HCT116 (cell line): ENCODE results near the gene ZNF423. TPM values are rescaled to one million over a fixed set of nuclear protein-coding genes. Genes with fewer than 3 reads are reported as not detected.
A peak's percentile ranks its signal among the peaks of the same experiment; 100 is the strongest.

ENCODE experiments used
- ATAC-seq: fragments of 200-7000 bp; cut with Tn5 transposase; 2 replicates; pipeline ENCODE4 v1.9.1; 2020; ENCODE audit warnings: mild to moderate bottlenecking, moderate library complexity
- BruUV-seq: library from RNA; stranded (reverse); fragments of 400-500 nt; replicated peaks from 2 replicates; lab custom pipeline; 2021; lab: Mats Ljungman, UMichigan
- CTCF ChIA-PET: fragments of 300-600 bp; sonication (Branson Sonifier 250); formaldehyde crosslinking; loops from one replicate; lab custom pipeline; 2021; ENCODE audit warnings: antibody characterized with exemption; lab: Charles Lee
- POLR2A ChIA-PET: fragments of 300-600, 350-600 bp; sonication (Branson Sonifier 250); formaldehyde crosslinking; loops from one replicate; lab custom pipeline; 2021; ENCODE audit warnings: antibody characterized with exemption; lab: Charles Lee
- RAD21 ChIA-PET, 2 experiments: fragments of 300-600 bp; sonication (Branson Sonifier 250); formaldehyde crosslinking; loops; one replicate each; lab custom pipeline; 2023; ENCODE audit warnings: low total read pairs in 2 of 2; ENCODE audit not compliant: uncharacterized antibody in 2 of 2, unreplicated experiment in 2 of 2, low non-redundant PET in 1 of 2; lab: Charles Lee
- DNase-seq: peaks from one replicate; pipeline ENCODE4 v3.0.0-alpha.2; 2010; ENCODE audit warnings: low read depth, low spot score
- H2AFZ ChIP-seq: fragments of 200-600 bp; shearing (Covaris generic), sonication (generic); 2 replicates; pipeline ENCODE4 v1.6.1; 2017; ENCODE audit warnings: low read depth, mixed run types, mixed read lengths, antibody characterized with exemption, low read length; ENCODE audit not compliant: poor library complexity, severe bottlenecking
- H3K27ac ChIP-seq: 2 replicates; pipeline ENCODE4 v1.5.1; 2012; ENCODE audit warnings: low read depth, low read length
- H3K27me3 ChIP-seq: fragments of 200-600 bp; sonication (generic); 2 replicates; pipeline ENCODE4 v1.6.1; 2016; ENCODE audit warnings: mixed run types, low read length, mixed read lengths; ENCODE audit not compliant: insufficient read depth
- H3K36me3 ChIP-seq, 2 experiments: fragments of 200-500 bp in 1 of 2; fragments of 200-600 bp in 1 of 2; sonication (Bioruptor generic) in 1 of 2; sonication (generic) in 1 of 2; 2 replicates each; pipeline versions ENCODE4 v1.5.1 to v1.6.1; 2014 to 2016; ENCODE audit warnings: low read length in 2 of 2, inconsistent platforms in 1 of 2, mixed read lengths in 1 of 2, mixed run types in 1 of 2; ENCODE audit not compliant: insufficient read depth in 2 of 2, control insufficient read depth in 1 of 2
- H3K4me1 ChIP-seq, 2 experiments: fragments of 200-600 bp in 1 of 2; sonication (generic) in 1 of 2; 2 replicates each; pipeline versions ENCODE4 v1.5.1 to v1.6.1; 2012 to 2017; ENCODE audit warnings: low read length in 2 of 2, inconsistent platforms in 1 of 2, mild to moderate bottlenecking in 1 of 2, mixed read lengths in 1 of 2, mixed run types in 1 of 2, moderate library complexity in 1 of 2; ENCODE audit not compliant: insufficient read depth in 2 of 2, control insufficient read depth in 1 of 2
- H3K4me2 ChIP-seq: fragments of 200-600 bp; sonication (generic); 2 replicates; pipeline ENCODE4 v1.6.1; 2017; ENCODE audit warnings: mixed run types, low read length, mixed read lengths
- H3K4me3 ChIP-seq, 2 experiments: fragments of 200-600 bp in 1 of 2; sonication (generic) in 1 of 2; replicated peaks in 1 of 2; 2 replicates each; pipeline ENCODE4 v1.5.1; 2011 to 2016; ENCODE audit warnings: low read length in 2 of 2, control low read depth in 1 of 2, low read depth in 1 of 2, mild to moderate bottlenecking in 1 of 2, mixed read lengths in 1 of 2, mixed run types in 1 of 2
- H3K79me2 ChIP-seq: fragments of 200-600 bp; sonication (generic); 2 replicates; pipeline ENCODE4 v1.6.1; 2017; ENCODE audit warnings: mild to moderate bottlenecking, mixed run types, low read length, moderate library complexity, mixed read lengths; ENCODE audit not compliant: insufficient read depth
- H3K9ac ChIP-seq: fragments of 200-600 bp; sonication (generic); 2 replicates; pipeline ENCODE4 v1.6.1; 2016; ENCODE audit warnings: low read length, mixed read lengths
- H3K9me2 ChIP-seq: fragments of 200-600 bp; sonication (generic), shearing (Covaris generic); 2 replicates; pipeline ENCODE4 v1.6.1; 2017; ENCODE audit warnings: mixed run types, mild to moderate bottlenecking, moderate library complexity; ENCODE audit not compliant: insufficient read depth
- H3K9me3 ChIP-seq, 2 experiments: fragments of 200-500 bp in 1 of 2; fragments of 200-600 bp in 1 of 2; sonication (Bioruptor generic) in 1 of 2; sonication (generic) in 1 of 2; 2 replicates each; pipeline ENCODE4 v1.6.1; 2014 to 2017; ENCODE audit warnings: low read length in 2 of 2, mixed read lengths in 2 of 2, inconsistent platforms in 1 of 2, low read depth in 1 of 2, mild to moderate bottlenecking in 1 of 2, mixed run types in 1 of 2, moderate library complexity in 1 of 2; ENCODE audit not compliant: control insufficient read depth in 1 of 2, insufficient read depth in 1 of 2
- H4K20me1 ChIP-seq: fragments of 200-600 bp; sonication (generic), shearing (Covaris generic); 2 replicates; pipeline ENCODE4 v1.6.1; 2017; ENCODE audit warnings: mixed run types, mild to moderate bottlenecking, moderate library complexity; ENCODE audit not compliant: insufficient read depth
- ATF3 ChIP-seq: IDR thresholded peaks from 2 replicates; pipeline ENCODE4 v1.6.1; 2012
- CBX3 ChIP-seq: IDR thresholded peaks from 2 replicates; pipeline ENCODE4 v1.6.1; 2012; ENCODE audit warnings: low read depth
- CEBPB ChIP-seq: IDR thresholded peaks from 2 replicates; pipeline ENCODE4 v1.6.1; 2012; ENCODE audit warnings: low read depth
- CTCF ChIP-seq, 3 experiments: fragments of 200-600 bp in 1 of 3; sonication (generic) in 1 of 3; IDR thresholded peaks in 2 of 3; conservative IDR thresholded peaks in 1 of 3; 2 replicates each; pipeline ENCODE4 v1.5.1; 2012 to 2017; ENCODE audit warnings: low read depth in 2 of 3, low read length in 2 of 3, antibody characterized with exemption in 1 of 3, borderline replicate concordance in 1 of 3, control low read depth in 1 of 3, mild to moderate bottlenecking in 1 of 3, mixed read lengths in 1 of 3, mixed run types in 1 of 3, moderate library complexity in 1 of 3; ENCODE audit not compliant: insufficient read depth in 1 of 3
- EGR1 ChIP-seq: IDR thresholded peaks from 2 replicates; pipeline ENCODE4 v1.6.1; 2012; ENCODE audit warnings: low read depth
- EZH2 ChIP-seq: fragments of 200-600 bp; sonication (generic); IDR thresholded peaks from 2 replicates; pipeline ENCODE4 v1.6.1; 2017; ENCODE audit warnings: antibody characterized with exemption, mixed run types
- FOSL1 ChIP-seq: IDR thresholded peaks from 2 replicates; pipeline ENCODE4 v1.6.1; 2012; ENCODE audit warnings: low read depth
- JUND ChIP-seq: IDR thresholded peaks from 2 replicates; pipeline ENCODE4 v1.6.1; 2012
- MAX ChIP-seq: IDR thresholded peaks from 2 replicates; pipeline ENCODE4 v1.6.1; 2012
- POLR2A ChIP-seq: IDR thresholded peaks from 2 replicates; pipeline ENCODE4 v1.7.0; 2011; ENCODE audit warnings: borderline replicate concordance; ENCODE audit not compliant: insufficient read depth, insufficient read length; ENCODE audit errors: extremely low read depth
- POLR2AphosphoS5 ChIP-seq: IDR thresholded peaks from 2 replicates; pipeline ENCODE4 v1.6.1; 2011; ENCODE audit warnings: mild to moderate bottlenecking, low read depth, low read length, moderate library complexity
- REST ChIP-seq: IDR thresholded peaks from 2 replicates; pipeline ENCODE4 v1.6.1; 2012; ENCODE audit warnings: low read depth
- SIN3A ChIP-seq: IDR thresholded peaks from 2 replicates; pipeline ENCODE4 v1.6.1; 2012; ENCODE audit warnings: low read depth
- SP1 ChIP-seq: IDR thresholded peaks from 2 replicates; pipeline ENCODE4 v1.6.1; 2012; ENCODE audit warnings: low read depth
- SRF ChIP-seq: IDR thresholded peaks from 2 replicates; pipeline ENCODE4 v1.6.1; 2012; ENCODE audit warnings: low read depth
- TCF7L2 ChIP-seq: IDR thresholded peaks from 2 replicates; pipeline ENCODE4 v1.7.0; 2011; ENCODE audit warnings: borderline replicate concordance, inconsistent platforms; ENCODE audit not compliant: insufficient read depth, insufficient read length; ENCODE audit errors: extremely low read depth
- YY1 ChIP-seq: IDR thresholded peaks from 2 replicates; pipeline ENCODE4 v1.6.1; 2011; ENCODE audit warnings: low read length, low read depth, moderate library complexity, mild to moderate bottlenecking; ENCODE audit not compliant: insufficient replicate concordance; ENCODE audit errors: extremely low read depth
- ZBTB33 ChIP-seq: IDR thresholded peaks from 2 replicates; pipeline ENCODE4 v1.6.1; 2011; ENCODE audit warnings: mild to moderate bottlenecking, low read length, moderate library complexity; ENCODE audit not compliant: insufficient replicate concordance; ENCODE audit errors: extremely low read depth
- ZFX ChIP-seq: fragments of 450-650 bp; IDR thresholded peaks from 2 replicates; pipeline ENCODE4 v1.6.1; 2017
- ZNF274 ChIP-seq: fragments of 200-500 bp; sonication (Bioruptor generic); IDR thresholded peaks from 2 replicates; pipeline ENCODE4 v1.6.1; 2014; ENCODE audit warnings: mild to moderate bottlenecking, low read depth, low read length, inconsistent platforms
- intact Hi-C: fragments of 100-400 bp; cut with micrococcal nuclease; formaldehyde crosslinking; loops from 2 replicates; pipeline ENCODE4 v1.10.0; 2022
- total RNA-seq: library from RNA; stranded (reverse); gene quantifications from one replicate; pipeline ENCODE4 v1.2.1, GENCODE V29; 2021; ENCODE audit not compliant: unreplicated experiment

Gene ZNF423
- total RNA-seq, 1 experiment from 2014 or later, result 0.22 TPM

- H4K20me1 ChIP-seq, result no peaks in the 10 kb centered on the region
- RAD21 ChIA-PET, result no interaction called here
- H3K36me3 ChIP-seq, result no peaks in the 10 kb centered on the region
- no peak for TF ChIP-seq ZNF274
- TF ChIP-seq FOSL1, result no peak
- no peak for TF ChIP-seq SP1
- no peak for TF ChIP-seq EGR1
- TF ChIP-seq MAX, result no peak
- TF ChIP-seq TCF7L2, result no peak
- TF ChIP-seq POLR2AphosphoS5, result no peak
- TF ChIP-seq YY1, result no peak
- no peak for TF ChIP-seq CEBPB
- no peak for TF ChIP-seq ATF3
- TF ChIP-seq POLR2A, result no peak
- TF ChIP-seq SIN3A, result no peak
- no peak for TF ChIP-seq ZFX
- no peak for TF ChIP-seq CBX3
- TF ChIP-seq JUND, result no peak
- TF ChIP-seq EZH2, result no peak
- TF ChIP-seq REST, result no peak
- no peak for TF ChIP-seq SRF
- no peak for TF ChIP-seq CTCF (IDR thresholded peaks at IDR 0.05 in 2 of 3, conservative IDR thresholded peaks at IDR 0.05 in 1 of 3; ENCODE audit: borderline replicate concordance in 1 of 3, insufficient read depth in 1 of 3, low read depth in 2 of 3, low read length in 2 of 3)
- no peak for TF ChIP-seq ZBTB33
- H3K9me3 ChIP-seq, result no peaks in the 10 kb centered on the region
- CTCF ChIA-PET, result no interaction called here
- no peak overlapping the region for H3K4me2 ChIP-seq
- POLR2A ChIA-PET, result no interaction called here
- H3K9me2 ChIP-seq, result no peaks in the 10 kb centered on the region
- no peaks in the 10 kb centered on the region; a peak in 1 of 4 replicates for H3K4me1 ChIP-seq
- no peak overlapping the region for H3K4me3 ChIP-seq
- no peak overlapping the region for H2AFZ ChIP-seq
- H3K9ac ChIP-seq, result no peak overlapping the region
- H3K79me2 ChIP-seq, result no peaks in the 10 kb centered on the region
- DNase-seq (no peak), ATAC-seq (peak; percentile 48; the same call in 1 of the 2 replicates)
- H3K27ac ChIP-seq, result no peak overlapping the region
- no TSS peak for BruUV-seq
- intact Hi-C loops, result loop anchor here (10.0 kb wide), 1 partner anchor 142 kb away; no protein-coding TSS in a partner anchor
- H3K27me3 ChIP-seq, result peaks cover 5% of the 10 kb centered on the region; the same call in 1 of the 2 replicates
These were observed 98.9 kb downstream of the ZNF423 start for GRCh38 chr16:49756775-49757558.
